ENCODE results near the gene ERBB4. TPM values are rescaled to one million over a fixed set of nuclear protein-coding genes. Genes with fewer than 3 reads are reported as not detected.

The ERBB4 gene
- total RNA-seq, 1 donor from 2014 or later = not detected

DNA sequence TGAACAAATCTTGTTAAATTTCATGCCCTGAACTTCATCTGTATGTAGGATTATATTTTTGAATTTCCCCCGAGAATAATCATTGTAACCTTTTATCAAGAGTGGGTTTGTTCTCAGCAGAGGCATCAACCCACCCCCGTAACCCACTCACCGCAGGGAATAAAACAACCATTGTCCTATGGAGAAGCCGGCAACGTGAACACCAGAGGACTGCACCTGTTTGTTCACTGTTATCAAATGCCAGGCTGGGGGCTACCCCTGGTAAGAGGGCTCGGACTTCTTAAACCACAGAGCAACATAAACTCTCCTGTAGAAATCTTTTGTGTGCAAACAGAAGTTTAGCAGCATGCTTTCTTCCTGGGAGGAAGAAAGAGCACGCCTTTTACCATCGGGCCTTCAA, 610.4 kb downstream of the ERBB4 start:
- Mint-ChIP-seq H3K4me3 (no peak overlapping the region), H3K36me3 (ENCODE audit: low read depth) (no peaks in the 10 kb centered on the region), H3K4me1 (no peaks in the 10 kb centered on the region), H3K27ac (no peak overlapping the region), H3K27me3 (peaks cover 2% of the 10 kb centered on the region), H3K9me3 (no peaks in the 10 kb centered on the region)
- intact Hi-C loops (cut with micrococcal nuclease) = no loop called here
- DNase-seq = no peak

GRCh38 chr2:211923019-211923418, 615.6 kb downstream of the ERBB4 start:
- H3K9me3 Mint-ChIP-seq = no peaks in the 10 kb centered on the region

GRCh38 chr2:211903961-211904360, 634.6 kb downstream of the ERBB4 start:
- intact Hi-C loops (cut with micrococcal nuclease) = no loop called here
- Mint-ChIP-seq H3K9me3 (no peaks in the 10 kb centered on the region), H3K27ac (no peak overlapping the region), H3K36me3 (ENCODE audit: low read depth) (no peaks in the 10 kb centered on the region), H3K4me3 (no peak overlapping the region), H3K4me1 (no peaks in the 10 kb centered on the region), H3K27me3 (no peaks in the 10 kb centered on the region)
- DNase-seq = no peak

More at GRCh38 chr2:211923019-211923418, 615.6 kb downstream of the ERBB4 start:
- Mint-ChIP-seq H3K27me3 (no peaks in the 10 kb centered on the region), H3K27ac (no peak overlapping the region), H3K4me1 (no peaks in the 10 kb centered on the region), H3K4me3 (no peak overlapping the region), H3K36me3 (ENCODE audit: low read depth) (no peaks in the 10 kb centered on the region)
- no peak for DNase-seq
- intact Hi-C loops (cut with micrococcal nuclease) = no loop called here

- Mint-ChIP-seq H3K4me1 (no peaks in the 10 kb centered on the region), H3K27ac (no peak overlapping the region), H3K36me3 (ENCODE audit: low read depth) (no peaks in the 10 kb centered on the region), H3K4me3 (no peak overlapping the region), H3K9me3 (no peaks in the 10 kb centered on the region), H3K27me3 (no peaks in the 10 kb centered on the region)
- intact Hi-C loops (cut with micrococcal nuclease) = no loop called here
- no peak for DNase-seq
Observed at GRCh38 chr2:211901226-211901846, 637.3 kb downstream of the ERBB4 start.

- intact Hi-C loops (cut with micrococcal nuclease) = no loop called here
- Mint-ChIP-seq H3K27me3 (no peaks in the 10 kb centered on the region), H3K27ac (no peak overlapping the region), H3K36me3 (ENCODE audit: low read depth) (no peaks in the 10 kb centered on the region), H3K4me1 (no peaks in the 10 kb centered on the region), H3K4me3 (no peak overlapping the region), H3K9me3 (no peaks in the 10 kb centered on the region)
- DNase-seq = no peak
Observed at GRCh38 chr2:211900518-211900917, 638.1 kb downstream of the ERBB4 start.

GRCh38 chr2:211900000-211900399, 638.6 kb downstream of the ERBB4 start:
- DNase-seq = no peak
- H3K4me3 Mint-ChIP-seq = no peak overlapping the region
- H3K27ac Mint-ChIP-seq = no peak overlapping the region
- no peaks in the 10 kb centered on the region for H3K36me3 Mint-ChIP-seq (ENCODE audit: low read depth)
- intact Hi-C loops (cut with micrococcal nuclease) = no loop called here
- no peaks in the 10 kb centered on the region for H3K27me3 Mint-ChIP-seq
- no peaks in the 10 kb centered on the region for H3K9me3 Mint-ChIP-seq
- no peaks in the 10 kb centered on the region for H3K4me1 Mint-ChIP-seq

- no peaks in the 10 kb centered on the region for H3K4me1 Mint-ChIP-seq
- intact Hi-C loops (cut with micrococcal nuclease) = no loop called here
- H3K4me3 Mint-ChIP-seq = no peak overlapping the region
Observed at GRCh38 chr2:211898702-211899101, 639.9 kb downstream of the ERBB4 start.

DNA sequence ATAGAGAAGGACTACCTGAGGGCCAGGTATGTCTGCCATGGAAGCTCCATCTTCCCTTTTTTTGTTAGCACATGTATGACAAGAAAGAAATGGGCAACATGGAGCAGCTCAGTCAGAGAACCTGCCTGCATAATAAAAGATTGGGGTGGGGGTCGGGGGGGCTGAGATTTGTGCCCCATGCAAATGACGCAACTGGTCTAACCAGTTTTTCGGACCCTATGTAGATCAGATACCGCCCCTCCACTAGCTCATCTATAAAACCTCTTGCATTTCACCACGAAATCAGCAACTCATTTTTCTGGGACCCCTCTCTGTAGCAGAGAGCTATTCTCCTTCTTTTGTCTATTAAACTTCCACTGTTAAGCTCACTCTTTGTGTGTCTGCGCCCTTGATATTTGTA, 657.2 kb downstream of the ERBB4 start:
- Mint-ChIP-seq H3K9me3 (no peaks in the 10 kb centered on the region), H3K4me3 (no peak overlapping the region), H3K27ac (no peak overlapping the region), H3K4me1 (no peaks in the 10 kb centered on the region), H3K27me3 (no peaks in the 10 kb centered on the region), H3K36me3 (ENCODE audit: low read depth) (no peaks in the 10 kb centered on the region)
- no peak for DNase-seq
- intact Hi-C loops (cut with micrococcal nuclease) = no loop called here

More at GRCh38 chr2:211898702-211899101, 639.9 kb downstream of the ERBB4 start:
- no peaks in the 10 kb centered on the region for H3K9me3 Mint-ChIP-seq
- H3K27ac Mint-ChIP-seq = no peak overlapping the region
- no peaks in the 10 kb centered on the region for H3K36me3 Mint-ChIP-seq (ENCODE audit: low read depth)
- H3K27me3 Mint-ChIP-seq = no peaks in the 10 kb centered on the region
- DNase-seq = no peak

- DNase-seq = no peak
- Mint-ChIP-seq H3K27me3 (no peaks in the 10 kb centered on the region), H3K4me3 (no peak overlapping the region), H3K36me3 (ENCODE audit: low read depth) (no peaks in the 10 kb centered on the region), H3K4me1 (no peaks in the 10 kb centered on the region), H3K9me3 (no peaks in the 10 kb centered on the region), H3K27ac (no peak overlapping the region)
- intact Hi-C loops (cut with micrococcal nuclease) = no loop called here
Observed at GRCh38 chr2:211879323-211879722, 659.3 kb downstream of the ERBB4 start.

- intact Hi-C loops (cut with micrococcal nuclease) = no loop called here
- Mint-ChIP-seq H3K4me1 (no peaks in the 10 kb centered on the region), H3K27me3 (no peaks in the 10 kb centered on the region), H3K4me3 (no peak overlapping the region), H3K36me3 (ENCODE audit: low read depth) (no peaks in the 10 kb centered on the region), H3K27ac (no peak overlapping the region), H3K9me3 (no peaks in the 10 kb centered on the region)
- DNase-seq = no peak
Observed at GRCh38 chr2:211877061-211877460, 661.5 kb downstream of the ERBB4 start.

GRCh38 chr2:211875488-211875887, 663.1 kb downstream of the ERBB4 start:
- no peak for DNase-seq
- H3K4me1 Mint-ChIP-seq = no peaks in the 10 kb centered on the region
- no peaks in the 10 kb centered on the region for H3K27me3 Mint-ChIP-seq
- no peaks in the 10 kb centered on the region for H3K9me3 Mint-ChIP-seq
- no peaks in the 10 kb centered on the region for H3K36me3 Mint-ChIP-seq (ENCODE audit: low read depth)
- no peak overlapping the region for H3K27ac Mint-ChIP-seq
- intact Hi-C loops (cut with micrococcal nuclease) = no loop called here
- H3K4me3 Mint-ChIP-seq = no peak overlapping the region

DNA sequence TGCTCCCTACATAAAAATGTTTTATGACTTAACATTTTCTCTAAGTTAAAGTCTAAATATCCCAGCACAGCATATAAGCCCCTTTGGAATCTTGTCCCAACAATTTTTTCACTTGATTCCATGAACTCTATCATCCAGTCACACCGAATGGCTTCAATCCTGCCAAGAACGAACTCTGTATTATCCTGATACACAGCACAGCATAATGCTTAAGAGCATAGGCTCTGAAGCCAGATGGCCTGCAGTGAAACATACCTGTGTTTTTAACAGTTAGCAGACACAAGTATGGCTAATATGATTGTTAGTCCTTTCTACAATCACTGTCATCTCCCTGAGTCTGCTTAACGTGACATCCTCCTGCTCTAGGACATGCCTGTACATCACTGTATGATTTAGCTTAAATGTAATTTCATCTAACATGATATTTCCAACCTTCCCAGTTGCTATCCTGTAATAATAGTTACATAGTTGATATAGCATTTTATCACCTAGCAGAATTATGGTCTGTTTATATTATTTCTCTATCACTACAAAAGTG, 669.5 kb downstream of the ERBB4 start:
- Mint-ChIP-seq H3K4me3 (no peak overlapping the region), H3K27me3 (no peaks in the 10 kb centered on the region), H3K4me1 (peaks cover 3% of the 10 kb centered on the region), H3K9me3 (peaks cover 2% of the 10 kb centered on the region), H3K36me3 (ENCODE audit: low read depth) (no peaks in the 10 kb centered on the region), H3K27ac (no peak overlapping the region)
- intact Hi-C loops (cut with micrococcal nuclease) = no loop called here
- DNase-seq = no peak

DNA sequence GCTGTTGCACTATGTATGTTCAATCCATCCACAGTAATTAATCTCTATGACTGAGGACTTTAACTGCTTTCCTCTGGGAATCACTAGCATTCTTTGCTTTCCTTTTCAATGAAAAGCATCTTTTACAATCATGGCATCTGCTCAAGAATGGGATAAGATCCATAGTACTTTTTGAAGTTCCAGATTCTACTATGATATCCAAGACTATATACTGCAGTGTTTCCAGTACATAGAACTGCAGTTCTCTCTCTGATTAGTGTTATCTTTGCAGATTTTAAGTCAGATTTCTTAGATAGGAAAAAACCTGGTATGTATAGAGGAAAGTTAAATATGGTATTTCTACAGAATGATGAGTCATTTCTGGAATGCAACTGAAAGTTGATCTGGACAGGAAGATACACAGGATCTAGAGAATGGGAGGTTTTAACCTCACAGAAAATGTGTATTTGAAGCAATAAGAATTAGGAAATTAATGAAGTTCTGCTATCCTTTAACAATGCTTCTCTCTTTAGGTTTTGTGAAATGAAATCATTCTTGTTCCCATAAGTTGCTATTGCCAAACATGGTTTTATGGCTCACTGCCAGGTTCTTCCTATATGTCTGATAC, 670.7 kb downstream of the ERBB4 start:
- Mint-ChIP-seq H3K36me3 (ENCODE audit: low read depth) (no peaks in the 10 kb centered on the region), H3K4me3 (no peak overlapping the region), H3K4me1 (peaks cover 3% of the 10 kb centered on the region), H3K27me3 (no peaks in the 10 kb centered on the region), H3K27ac (no peak overlapping the region), H3K9me3 (peaks cover 4% of the 10 kb centered on the region)
- DNase-seq = no peak
- intact Hi-C loops (cut with micrococcal nuclease) = no loop called here

DNA sequence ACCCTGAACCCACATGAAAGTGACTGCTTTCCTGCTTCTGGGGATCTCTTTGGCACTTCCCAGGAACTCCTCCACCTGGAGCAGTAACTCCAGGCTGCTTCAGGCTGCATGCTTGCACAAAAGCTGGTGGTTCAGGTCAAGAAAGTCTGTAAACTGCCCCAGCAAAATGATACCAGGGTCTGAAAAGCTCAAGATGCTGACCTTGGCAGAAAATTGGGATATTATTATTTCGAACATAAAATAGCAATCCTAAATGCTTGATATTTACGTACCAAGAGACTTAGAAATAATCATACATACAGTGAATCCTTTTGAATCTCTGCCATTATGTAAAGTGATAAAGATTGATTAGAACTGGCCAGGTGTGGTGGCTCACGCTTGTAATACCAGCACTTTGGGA, 674.3 kb downstream of the ERBB4 start:
- H3K4me1 Mint-ChIP-seq = peaks cover 3% of the 10 kb centered on the region
- intact Hi-C loops (cut with micrococcal nuclease) = no loop called here
- H3K36me3 Mint-ChIP-seq (ENCODE audit: low read depth) = no peaks in the 10 kb centered on the region

DNA sequence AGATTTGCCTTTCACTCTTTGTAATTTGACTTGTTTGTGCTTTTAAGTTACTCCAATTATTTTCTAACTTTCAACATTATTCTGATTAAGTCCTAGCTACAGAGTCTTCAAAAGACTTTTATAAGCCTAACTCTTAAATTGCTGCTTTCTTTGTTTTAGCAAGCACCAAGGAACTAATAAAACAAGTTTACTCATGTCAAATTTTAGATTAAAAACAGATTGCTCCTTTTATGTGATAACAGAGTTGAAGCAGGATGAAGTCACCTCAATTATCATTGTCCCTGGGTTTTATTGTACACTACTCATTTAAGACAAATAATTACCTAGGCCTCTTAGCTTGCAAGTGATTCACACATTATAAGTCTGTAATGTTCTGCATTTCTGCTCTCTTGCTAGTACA, 678.4 kb downstream of the ERBB4 start:
- Mint-ChIP-seq H3K27me3 (no peaks in the 10 kb centered on the region), H3K4me3 (no peak overlapping the region), H3K4me1 (no peaks in the 10 kb centered on the region)

More for the DNA sequence above, 674.3 kb downstream of the ERBB4 start:
- no peak for DNase-seq
- H3K27ac Mint-ChIP-seq = no peak overlapping the region
- H3K4me3 Mint-ChIP-seq = no peak overlapping the region
- H3K27me3 Mint-ChIP-seq = no peaks in the 10 kb centered on the region
- peaks cover 4% of the 10 kb centered on the region for H3K9me3 Mint-ChIP-seq

More for the DNA sequence above, 678.4 kb downstream of the ERBB4 start:
- Mint-ChIP-seq H3K27ac (no peak overlapping the region), H3K9me3 (peaks cover 4% of the 10 kb centered on the region), H3K36me3 (ENCODE audit: low read depth) (no peaks in the 10 kb centered on the region)
- intact Hi-C loops (cut with micrococcal nuclease) = no loop called here
- DNase-seq = no peak
